SU-DHL-6 (cell line): ENCODE measurements around the gene KCNQ1OT1.

ENCODE experiments used
- H2AFZ ChIP-seq: fragments of 200-600 bp; sonication (generic); 2 replicates; pipeline ENCODE4 v1.6.1; 2014; ENCODE audit warnings: low read depth, mild to moderate bottlenecking, moderate library complexity, mixed read lengths, antibody characterized with exemption, low read length; ENCODE audit not compliant: severe bottlenecking
- H3F3A ChIP-seq: fragments of 200-600 bp; shearing (Covaris generic); 2 replicates; pipeline ENCODE4 v1.6.0; 2016; ENCODE audit warnings: antibody characterized with exemption, mild to moderate bottlenecking; ENCODE audit not compliant: insufficient read depth
- H3K27ac ChIP-seq: fragments of 200-600 bp; sonication (generic); 2 replicates; pipeline ENCODE4 v1.5.1; 2016; ENCODE audit warnings: low read depth, mild to moderate bottlenecking, low read length, moderate library complexity, mixed read lengths
- H3K27me3 ChIP-seq: fragments of 200-600 bp; sonication (generic), shearing (Covaris generic); 2 replicates; pipeline ENCODE4 v1.6.0; 2014; ENCODE audit warnings: mild to moderate bottlenecking, low read length
- H3K36me3 ChIP-seq: fragments of 200-600 bp; sonication (generic); 2 replicates; pipeline ENCODE4 v1.6.1; 2014; ENCODE audit warnings: mild to moderate bottlenecking, low read length, mixed read lengths
- H3K4me2 ChIP-seq: fragments of 300-600, 200-600 bp; shearing (Covaris generic), sonication (generic); 2 replicates; pipeline ENCODE4 v1.6.0; 2014; ENCODE audit warnings: low read length, low read depth, mild to moderate bottlenecking; ENCODE audit not compliant: poor library complexity, severe bottlenecking
- H3K4me3 ChIP-seq: fragments of 200-600 bp; sonication (generic); 2 replicates; pipeline ENCODE4 v1.5.1; 2014; ENCODE audit warnings: antibody characterized with exemption, low read length, mild to moderate bottlenecking, mixed read lengths; ENCODE audit not compliant: insufficient read depth, poor library complexity, severe bottlenecking
- H3K79me2 ChIP-seq: fragments of 200-600 bp; sonication (generic); 2 replicates; pipeline ENCODE4 v1.6.1; 2014; ENCODE audit warnings: mild to moderate bottlenecking, low read length, moderate library complexity; ENCODE audit not compliant: insufficient read depth
- H3K9ac ChIP-seq: fragments of 200-600 bp; sonication (generic); 2 replicates; pipeline ENCODE4 v1.7.0; 2014; ENCODE audit warnings: mild to moderate bottlenecking, low read length
- H3K9me2 ChIP-seq: fragments of 200-600 bp; sonication (generic); replicated peaks from 2 replicates; pipeline ENCODE4 v1.6.1; 2014; ENCODE audit warnings: low read length; ENCODE audit not compliant: insufficient read depth
- H3K9me3 ChIP-seq: fragments of 200-600 bp; sonication (generic); 2 replicates; pipeline ENCODE4 v1.6.1; 2014; ENCODE audit warnings: low read length, mixed read lengths; ENCODE audit not compliant: insufficient read depth
- H4K20me1 ChIP-seq: fragments of 200-600 bp; sonication (generic); 2 replicates; pipeline ENCODE4 v1.6.1; 2014; ENCODE audit warnings: low read depth, mild to moderate bottlenecking, antibody characterized with exemption, low read length, moderate library complexity, mixed read lengths
- EZH2phosphoT487 ChIP-seq: fragments of 200-600 bp; sonication (generic), shearing (Covaris generic); conservative IDR thresholded peaks from 2 replicates; pipeline ENCODE4 v1.6.1; 2018; ENCODE audit warnings: mild to moderate bottlenecking, antibody characterized with exemption, low read length, moderate library complexity, mixed read lengths
- TF ChIP-seq, protein P1 (sequence below): fragments of 200-600 bp; sonication (generic); IDR thresholded peaks from one replicate; pipeline ENCODE4 v1.5.1; 2017; ENCODE audit warnings: antibody characterized with exemption, mild to moderate bottlenecking, low read length, moderate library complexity; ENCODE audit not compliant: insufficient read depth, poor library complexity, severe bottlenecking

The KCNQ1OT1 gene

DNA sequence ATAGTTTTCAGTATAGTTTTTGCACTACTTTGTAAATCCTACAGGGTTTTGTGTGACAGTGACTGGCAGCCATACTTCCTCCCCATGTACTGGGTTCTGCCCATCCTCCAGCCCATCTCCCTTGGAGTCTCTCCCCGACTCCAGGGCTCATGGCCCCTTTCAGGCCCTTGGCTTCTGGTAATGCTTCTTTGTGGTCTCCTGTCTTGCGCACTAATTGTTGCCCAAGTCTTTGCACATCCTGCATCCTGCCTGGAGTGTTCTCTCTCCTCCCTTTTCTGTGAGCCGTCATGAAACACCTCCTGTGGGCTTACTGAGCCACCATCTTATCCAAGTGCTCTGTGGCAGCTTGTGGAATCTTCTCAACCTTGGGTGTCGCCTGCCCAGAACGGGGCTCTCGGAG lies 11.4 kb upstream of the KCNQ1OT1 start:
- H3K27ac ChIP-seq, result no peak overlapping the region
- no peaks in the 10 kb centered on the region for H3K79me2 ChIP-seq
- H3K4me3 ChIP-seq, result no peak overlapping the region
- H3K9me2 ChIP-seq, result no peaks in the 10 kb centered on the region
- H3F3A ChIP-seq, result no peaks in the 10 kb centered on the region
- H3K36me3 ChIP-seq, result no peaks in the 10 kb centered on the region
- H2AFZ ChIP-seq, result no peak overlapping the region
- no peaks in the 10 kb centered on the region for H3K27me3 ChIP-seq
- H4K20me1 ChIP-seq, result no peaks in the 10 kb centered on the region
- no peak overlapping the region for H3K9ac ChIP-seq
- no peak overlapping the region for H3K4me2 ChIP-seq
- TF ChIP-seq EZH2phosphoT487, result no peak
- TF ChIP-seq, protein P1, sequence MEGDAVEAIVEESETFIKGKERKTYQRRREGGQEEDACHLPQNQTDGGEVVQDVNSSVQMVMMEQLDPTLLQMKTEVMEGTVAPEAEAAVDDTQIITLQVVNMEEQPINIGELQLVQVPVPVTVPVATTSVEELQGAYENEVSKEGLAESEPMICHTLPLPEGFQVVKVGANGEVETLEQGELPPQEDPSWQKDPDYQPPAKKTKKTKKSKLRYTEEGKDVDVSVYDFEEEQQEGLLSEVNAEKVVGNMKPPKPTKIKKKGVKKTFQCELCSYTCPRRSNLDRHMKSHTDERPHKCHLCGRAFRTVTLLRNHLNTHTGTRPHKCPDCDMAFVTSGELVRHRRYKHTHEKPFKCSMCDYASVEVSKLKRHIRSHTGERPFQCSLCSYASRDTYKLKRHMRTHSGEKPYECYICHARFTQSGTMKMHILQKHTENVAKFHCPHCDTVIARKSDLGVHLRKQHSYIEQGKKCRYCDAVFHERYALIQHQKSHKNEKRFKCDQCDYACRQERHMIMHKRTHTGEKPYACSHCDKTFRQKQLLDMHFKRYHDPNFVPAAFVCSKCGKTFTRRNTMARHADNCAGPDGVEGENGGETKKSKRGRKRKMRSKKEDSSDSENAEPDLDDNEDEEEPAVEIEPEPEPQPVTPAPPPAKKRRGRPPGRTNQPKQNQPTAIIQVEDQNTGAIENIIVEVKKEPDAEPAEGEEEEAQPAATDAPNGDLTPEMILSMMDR, result no peak
- no peaks in the 10 kb centered on the region for H3K9me3 ChIP-seq

DNA sequence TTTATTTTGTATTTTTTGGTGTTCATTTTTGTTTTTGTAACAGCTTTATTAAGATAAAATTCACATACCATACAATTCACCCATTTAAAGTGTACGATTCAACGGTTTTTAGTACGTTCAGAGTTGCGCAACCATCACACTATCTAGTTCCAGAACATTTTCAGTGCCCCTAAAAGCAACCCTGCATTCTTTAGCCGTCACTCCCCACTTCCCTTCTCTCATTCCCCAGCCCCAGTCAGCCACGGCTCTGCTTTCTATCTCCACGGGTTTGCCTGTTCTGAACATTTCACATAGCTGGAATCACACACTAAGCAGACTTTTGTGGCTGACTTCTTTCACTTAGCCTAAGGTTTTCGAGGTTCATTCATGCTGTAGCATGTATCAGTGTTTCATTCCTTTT lies 9.6 kb upstream of the KCNQ1OT1 start:
- TF ChIP-seq, protein P1, result no peak
- TF ChIP-seq EZH2phosphoT487, result no peak
- no peaks in the 10 kb centered on the region for H3K27me3 ChIP-seq
- H3K9me3 ChIP-seq, result no peaks in the 10 kb centered on the region

DNA sequence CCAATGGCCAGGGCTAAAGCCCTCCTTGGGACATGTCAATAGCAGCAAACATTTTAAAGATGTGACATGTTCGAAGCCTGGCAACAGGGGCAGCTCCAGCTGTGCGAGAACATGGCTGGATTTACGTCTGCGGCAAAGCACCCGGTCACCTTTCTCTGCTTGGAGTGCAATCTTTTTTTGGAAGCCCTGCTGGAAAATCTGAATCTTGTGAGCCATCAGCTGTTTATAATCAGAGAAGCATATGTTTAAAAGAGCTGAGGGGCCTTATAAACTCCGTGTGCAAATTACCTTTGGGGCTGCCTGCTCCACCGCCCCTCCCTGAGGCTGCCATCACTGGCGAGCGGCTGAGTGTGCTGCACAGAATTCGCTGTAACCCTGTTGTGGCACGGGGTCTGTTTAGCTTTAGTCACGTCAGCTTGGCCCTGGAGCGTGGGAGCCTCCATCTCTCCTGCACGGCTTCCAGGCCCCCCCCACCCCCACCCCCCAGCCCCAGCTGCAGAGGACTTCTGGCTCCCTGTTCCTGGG lies 9.0 kb upstream of the KCNQ1OT1 start:
- no peaks in the 10 kb centered on the region for H3F3A ChIP-seq
- H3K4me3 ChIP-seq, result no peak overlapping the region
- H3K36me3 ChIP-seq, result no peaks in the 10 kb centered on the region
- no peaks in the 10 kb centered on the region for H3K27me3 ChIP-seq
- H3K9me3 ChIP-seq, result no peaks in the 10 kb centered on the region
- H3K9ac ChIP-seq, result no peak overlapping the region
- H4K20me1 ChIP-seq, result no peaks in the 10 kb centered on the region
- no peak overlapping the region for H3K27ac ChIP-seq
- no peak overlapping the region for H3K4me2 ChIP-seq
- TF ChIP-seq, protein P1, result no peak
- TF ChIP-seq EZH2phosphoT487, result no peak
- H2AFZ ChIP-seq, result no peak overlapping the region
- H3K9me2 ChIP-seq, result no peaks in the 10 kb centered on the region
- no peaks in the 10 kb centered on the region for H3K79me2 ChIP-seq

More for the DNA sequence above, 9.6 kb upstream of the KCNQ1OT1 start:
- no peak overlapping the region for H3K27ac ChIP-seq
- no peaks in the 10 kb centered on the region for H4K20me1 ChIP-seq
- no peaks in the 10 kb centered on the region for H3K36me3 ChIP-seq
- no peak overlapping the region for H3K9ac ChIP-seq
- H3K4me2 ChIP-seq, result no peak overlapping the region
- no peak overlapping the region for H3K4me3 ChIP-seq
- no peaks in the 10 kb centered on the region for H3F3A ChIP-seq
- H2AFZ ChIP-seq, result no peak overlapping the region
- no peaks in the 10 kb centered on the region for H3K79me2 ChIP-seq
- H3K9me2 ChIP-seq, result no peaks in the 10 kb centered on the region

DNA sequence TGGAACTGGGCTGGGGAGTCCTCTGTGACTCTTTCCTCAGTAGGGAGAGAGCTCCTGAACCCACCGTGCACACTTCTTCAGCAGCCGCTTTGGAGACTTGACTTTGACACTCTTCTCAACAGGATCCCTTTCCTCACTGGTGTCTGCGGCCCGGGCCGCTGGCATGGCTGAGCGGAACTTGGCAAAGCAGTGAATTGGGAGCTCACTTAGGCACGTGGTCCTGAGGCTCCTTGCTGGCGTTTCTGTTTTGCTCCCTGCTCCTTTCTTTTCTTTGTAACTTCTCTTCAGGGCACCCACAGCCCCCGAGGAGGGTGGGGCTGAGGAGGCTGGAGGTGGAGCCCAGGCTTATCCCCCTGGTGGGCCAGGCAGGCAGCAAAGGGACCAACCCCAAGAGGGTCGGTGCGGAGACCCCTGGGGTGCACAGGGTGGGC lies 8.4 kb upstream of the KCNQ1OT1 start:
- Histone ChIP-seq H4K20me1 (no peaks in the 10 kb centered on the region), H3K36me3 (no peaks in the 10 kb centered on the region), H2AFZ (no peak overlapping the region), H3K9ac (no peak overlapping the region), H3K9me2 (no peaks in the 10 kb centered on the region), H3K27me3 (no peaks in the 10 kb centered on the region), H3K9me3 (no peaks in the 10 kb centered on the region), H3K79me2 (no peaks in the 10 kb centered on the region), H3K27ac (no peak overlapping the region), H3K4me2 (no peak overlapping the region), H3F3A (no peaks in the 10 kb centered on the region), H3K4me3 (no peak overlapping the region)
- no peak for TF ChIP-seq EZH2phosphoT487
- TF ChIP-seq, protein P1, result no peak
